ENCODE results near the gene RAB11FIP3.

DNA sequence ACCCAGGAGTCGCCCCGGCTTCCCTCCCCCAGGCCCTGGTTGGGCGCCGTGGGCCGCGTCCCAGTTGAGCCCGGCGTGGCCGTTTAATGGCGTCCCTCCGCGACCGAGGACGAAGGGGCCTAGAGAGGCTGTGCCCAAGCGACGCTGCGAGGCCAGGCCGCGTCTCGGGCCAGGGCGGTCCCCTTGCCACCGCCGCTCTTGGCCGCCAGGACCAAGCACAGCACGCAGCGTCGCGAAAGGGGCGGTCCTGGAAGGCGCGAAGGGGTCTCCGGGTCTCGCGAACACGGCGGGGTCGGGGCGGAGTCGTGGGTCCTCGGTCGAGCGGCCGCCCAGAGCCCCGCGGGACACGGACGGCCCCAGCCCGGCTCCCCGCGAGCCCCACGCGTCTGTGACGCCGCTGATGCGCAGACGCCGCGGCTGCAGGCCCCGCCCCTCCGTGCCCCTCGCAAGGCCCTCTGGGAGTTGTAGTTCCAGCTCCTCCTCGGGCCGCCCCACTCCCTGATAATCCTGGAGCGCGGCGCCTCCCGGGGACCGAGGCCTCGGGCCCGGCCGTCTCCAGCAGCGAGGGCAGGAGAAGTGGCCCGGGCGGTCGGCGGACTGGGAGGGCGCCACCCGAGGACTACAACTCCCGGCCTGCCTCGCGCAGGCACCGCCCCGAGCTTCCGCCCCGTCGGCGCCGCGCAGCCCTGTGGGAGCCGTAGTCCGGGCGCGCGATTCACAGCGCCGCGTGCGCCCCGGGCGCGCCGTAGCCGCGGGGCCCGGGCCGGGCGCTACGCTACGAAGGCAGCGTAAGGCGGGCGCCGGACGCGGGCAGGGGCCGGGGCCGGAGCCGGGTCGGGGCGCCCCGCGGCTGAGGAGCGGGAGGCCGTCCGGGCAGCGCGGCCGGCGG is 101.8 kb downstream of the RAB11FIP3 start, which contains the start of gene CAPN15:
- no peak; the same call in 1 of the 2 replicates for TF ChIP-seq REST (IDR thresholded peaks at IDR 0.05; ENCODE audit: low read depth, low read length)
- TF ChIP-seq, protein P1, sequence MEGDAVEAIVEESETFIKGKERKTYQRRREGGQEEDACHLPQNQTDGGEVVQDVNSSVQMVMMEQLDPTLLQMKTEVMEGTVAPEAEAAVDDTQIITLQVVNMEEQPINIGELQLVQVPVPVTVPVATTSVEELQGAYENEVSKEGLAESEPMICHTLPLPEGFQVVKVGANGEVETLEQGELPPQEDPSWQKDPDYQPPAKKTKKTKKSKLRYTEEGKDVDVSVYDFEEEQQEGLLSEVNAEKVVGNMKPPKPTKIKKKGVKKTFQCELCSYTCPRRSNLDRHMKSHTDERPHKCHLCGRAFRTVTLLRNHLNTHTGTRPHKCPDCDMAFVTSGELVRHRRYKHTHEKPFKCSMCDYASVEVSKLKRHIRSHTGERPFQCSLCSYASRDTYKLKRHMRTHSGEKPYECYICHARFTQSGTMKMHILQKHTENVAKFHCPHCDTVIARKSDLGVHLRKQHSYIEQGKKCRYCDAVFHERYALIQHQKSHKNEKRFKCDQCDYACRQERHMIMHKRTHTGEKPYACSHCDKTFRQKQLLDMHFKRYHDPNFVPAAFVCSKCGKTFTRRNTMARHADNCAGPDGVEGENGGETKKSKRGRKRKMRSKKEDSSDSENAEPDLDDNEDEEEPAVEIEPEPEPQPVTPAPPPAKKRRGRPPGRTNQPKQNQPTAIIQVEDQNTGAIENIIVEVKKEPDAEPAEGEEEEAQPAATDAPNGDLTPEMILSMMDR (IDR thresholded peaks at IDR 0.05), result peak; percentile 10; the same call in 1 of the 2 replicates
- TF ChIP-seq POLR2AphosphoS5 (IDR thresholded peaks at IDR 0.05; ENCODE audit: low read depth, low read length), result peak; percentile 54; the same call in 1 of the 2 replicates
- 0 out of 2 replicates have a peak, but pooled peaks have one; percentile 23 for TF ChIP-seq ZBTB33 (IDR thresholded peaks at IDR 0.05; ENCODE audit: borderline replicate concordance, low read depth)
- no peak for TF ChIP-seq EP300 (IDR thresholded peaks at IDR 0.05; ENCODE audit: borderline replicate concordance in 1 of 2, low read depth in 1 of 2, low read length in 1 of 2)
- TF ChIP-seq GATA2 (CRISPR knock-in tag; IDR thresholded peaks at IDR 0.05), result no peak
- TF ChIP-seq PBX3 (IDR thresholded peaks at IDR 0.05), result no peak
